GM23338 (cell line): Measurements from ENCODE around the gene APRT. TPM values are rescaled to one million over a fixed set of nuclear protein-coding genes. Genes with fewer than 3 reads are reported as not detected.

Experiments
- ATAC-seq: fragments of 200-7000 bp; cut with Tn5 transposase; 3 replicates; pipeline ENCODE4 v1.9.1; 2020
- DNase-seq: peaks from one replicate; pipeline ENCODE4 v3.0.0-alpha.2; 2015; ENCODE audit warnings: low spot score
- H2AFZ ChIP-seq: fragments of 200-600 bp; sonication (generic); 2 replicates; pipeline ENCODE4 v1.8.0; 2016; ENCODE audit warnings: antibody characterized with exemption, mild to moderate bottlenecking, moderate library complexity
- H3F3A ChIP-seq: fragments of 200-600 bp; sonication (generic); replicated peaks from 2 replicates; pipeline ENCODE4 v1.8.0; 2017; ENCODE audit warnings: antibody characterized with exemption, mixed run types, low read depth
- H3K27ac ChIP-seq: fragments of 200-600 bp; sonication (generic); 2 replicates; pipeline ENCODE4 v1.6.1; 2016; ENCODE audit warnings: low read depth
- H3K27me3 ChIP-seq: fragments of 200-600 bp; sonication (generic); 2 replicates; pipeline ENCODE4 v1.8.0; 2016; ENCODE audit warnings: mild to moderate bottlenecking, mixed run types, moderate library complexity; ENCODE audit not compliant: insufficient read depth
- H3K36me3 ChIP-seq: fragments of 200-600 bp; sonication (generic); 2 replicates; pipeline ENCODE4 v1.8.0; 2016; ENCODE audit warnings: mild to moderate bottlenecking; ENCODE audit not compliant: insufficient read depth
- H3K4me1 ChIP-seq: fragments of 200-600 bp; sonication (generic); 2 replicates; pipeline ENCODE4 v1.8.0; 2016; ENCODE audit warnings: mild to moderate bottlenecking, moderate library complexity; ENCODE audit not compliant: insufficient read depth
- H3K4me2 ChIP-seq: fragments of 200-600 bp; sonication (generic); 2 replicates; pipeline ENCODE4 v1.7.1; 2017; ENCODE audit warnings: mixed run types
- H3K4me3 ChIP-seq: fragments of 200-600 bp; sonication (generic); 2 replicates; pipeline ENCODE4 v1.6.1; 2016; ENCODE audit warnings: mixed run types
- H3K79me2 ChIP-seq: fragments of 200-600 bp; sonication (generic); replicated peaks from 2 replicates; pipeline ENCODE4 v1.8.0; 2017; ENCODE audit warnings: mild to moderate bottlenecking; ENCODE audit not compliant: insufficient read depth
- H3K9me2 ChIP-seq: fragments of 200-600 bp; sonication (generic); 2 replicates; pipeline ENCODE4 v1.8.0; 2017; ENCODE audit not compliant: insufficient read depth
- H4K20me1 ChIP-seq: fragments of 200-600 bp; sonication (generic); replicated peaks from 2 replicates; pipeline ENCODE4 v1.8.0; 2017; ENCODE audit warnings: mild to moderate bottlenecking; ENCODE audit not compliant: insufficient read depth
- H3K27ac Mint-ChIP-seq: 2 replicates; pipeline ENCODE4 v1.8.0; 2020; ENCODE audit warnings: inconsistent platforms, mild to moderate bottlenecking, moderate library complexity, mixed read lengths
- H3K27me3 Mint-ChIP-seq: 3 replicates; pipeline ENCODE4 v1.8.0; 2022; ENCODE audit warnings: low read depth, mild to moderate bottlenecking, moderate library complexity, mixed read lengths, inconsistent platforms; ENCODE audit not compliant: insufficient read depth, poor library complexity
- H3K36me3 Mint-ChIP-seq: 3 replicates; pipeline ENCODE4 v1.8.0; 2021; ENCODE audit warnings: low read depth, mild to moderate bottlenecking, inconsistent platforms, moderate library complexity, mixed read lengths
- H3K4me1 Mint-ChIP-seq: 3 replicates; pipeline ENCODE4 v1.8.0; 2020; ENCODE audit warnings: mild to moderate bottlenecking, inconsistent platforms, mixed read lengths
- H3K4me3 Mint-ChIP-seq: 3 replicates; pipeline ENCODE4 v1.8.0; 2021; ENCODE audit warnings: moderate library complexity, mild to moderate bottlenecking, inconsistent platforms, mixed read lengths
- H3K9me3 Mint-ChIP-seq: 3 replicates; pipeline ENCODE4 v1.8.0; 2020; ENCODE audit warnings: moderate library complexity, mild to moderate bottlenecking, inconsistent platforms, mixed read lengths
- EZH2phosphoT487 ChIP-seq: fragments of 200-600 bp; sonication (generic); IDR thresholded peaks from one replicate; pipeline ENCODE4 v1.8.1; 2018; ENCODE audit warnings: antibody characterized with exemption; ENCODE audit not compliant: unreplicated experiment
- JUNB ChIP-seq: IDR thresholded peaks from one replicate; pipeline ENCODE4 v1.6.1; 2016; ENCODE audit warnings: antibody characterized with exemption; ENCODE audit not compliant: unreplicated experiment
- NANOG ChIP-seq: IDR thresholded peaks from 2 replicates; pipeline ENCODE4 v1.6.1; 2016; ENCODE audit warnings: antibody characterized with exemption, borderline replicate concordance
- POLR2AphosphoS5 ChIP-seq: IDR thresholded peaks from 2 replicates; pipeline ENCODE4 v1.6.1; 2016; ENCODE audit warnings: antibody characterized with exemption, low read depth
- ZNF331 ChIP-seq: fragments of 250-450 bp; sonication (Bioruptor Pico); IDR thresholded peaks from 2 replicates; pipeline ENCODE4 v1.5.0; 2020; ENCODE audit warnings: low read depth, mild to moderate bottlenecking, moderate library complexity
- polyA plus RNA-seq: library from polyadenylated mRNA; unstranded; fragments of >200 nt; fragmentation: Nextera tagmentation; extraction: Ambion mirVana; gene quantifications from 2 replicates; pipeline ENCODE4 v1.2.1, GENCODE V29; 2016
- total RNA-seq: library from RNA; depleted of rRNA; stranded (reverse); fragments of >200 nt; shearing (Covaris generic); gene quantifications from 2 replicates; pipeline ENCODE4 v1.2.3, GENCODE V29; 2014
- TF ChIP-seq, protein P1 (sequence below): IDR thresholded peaks from 2 replicates; pipeline ENCODE4 v1.6.1; 2016; ENCODE audit warnings: antibody characterized with exemption
- TF ChIP-seq, protein P2 (sequence below): fragments of 250-450 bp; sonication (Bioruptor Pico); IDR thresholded peaks from 2 replicates; pipeline ENCODE4 v1.5.0; 2020; ENCODE audit warnings: mild to moderate bottlenecking, moderate library complexity
- TF ChIP-seq, protein P3 (sequence below), 2 experiments: fragments of 200-600 bp in 1 of 2; sonication (generic) in 1 of 2; conservative IDR thresholded peaks; 2 replicates each; pipeline versions ENCODE4 v1.5.1 to v1.6.1; 2016 to 2017; ENCODE audit warnings: antibody characterized with exemption in 2 of 2, low read depth in 2 of 2, mild to moderate bottlenecking in 2 of 2, moderate library complexity in 1 of 2
- TF ChIP-seq, protein P4 (sequence below): IDR thresholded peaks from one replicate; pipeline ENCODE4 v1.6.1; 2018; ENCODE audit warnings: antibody characterized with exemption; ENCODE audit not compliant: unreplicated experiment

Gene APRT
- total and polyA plus RNA-seq, 2 experiments from 2014 or later: 250 to 522 TPM

DNA sequence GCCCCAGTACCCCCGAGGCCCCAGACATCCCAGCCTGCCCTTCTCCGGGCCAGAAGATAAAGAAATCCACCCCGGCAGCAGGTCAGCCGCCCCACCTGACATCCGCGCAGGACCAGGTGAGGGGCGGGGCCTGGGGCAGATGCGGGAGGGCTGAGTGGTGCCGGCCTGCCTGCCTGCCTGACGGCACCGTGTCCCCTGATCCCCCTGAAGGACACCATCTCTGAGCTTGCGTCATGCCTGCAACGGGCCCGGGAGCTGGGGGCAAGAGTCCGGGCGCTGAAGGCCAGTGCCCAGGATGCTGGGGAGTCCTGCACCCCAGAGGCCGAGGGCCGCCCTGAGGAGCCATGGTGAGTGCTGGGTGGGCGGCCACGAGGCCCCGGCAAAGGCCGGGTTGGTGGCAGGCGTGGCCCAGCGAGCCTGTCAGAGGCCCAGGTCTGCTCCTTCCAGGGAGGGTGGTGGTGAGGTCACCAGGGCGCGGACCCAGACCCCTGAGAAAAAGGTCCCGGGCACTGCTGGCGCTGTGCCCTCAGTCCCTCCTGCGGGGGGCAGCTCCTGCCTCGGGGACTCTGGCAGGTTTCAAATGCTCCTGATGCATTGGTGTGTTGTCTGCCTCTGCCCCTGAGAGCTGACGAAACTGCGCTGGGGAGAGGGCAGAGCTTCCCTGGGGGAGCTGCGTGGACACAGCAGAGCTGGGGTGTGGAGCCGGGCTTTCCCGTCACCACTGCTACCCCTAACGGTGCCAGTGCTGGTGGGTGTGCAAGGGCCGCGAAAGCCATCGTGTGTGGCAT, 7.0 kb downstream of the APRT start (continued):
- TF ChIP-seq, protein P1, sequence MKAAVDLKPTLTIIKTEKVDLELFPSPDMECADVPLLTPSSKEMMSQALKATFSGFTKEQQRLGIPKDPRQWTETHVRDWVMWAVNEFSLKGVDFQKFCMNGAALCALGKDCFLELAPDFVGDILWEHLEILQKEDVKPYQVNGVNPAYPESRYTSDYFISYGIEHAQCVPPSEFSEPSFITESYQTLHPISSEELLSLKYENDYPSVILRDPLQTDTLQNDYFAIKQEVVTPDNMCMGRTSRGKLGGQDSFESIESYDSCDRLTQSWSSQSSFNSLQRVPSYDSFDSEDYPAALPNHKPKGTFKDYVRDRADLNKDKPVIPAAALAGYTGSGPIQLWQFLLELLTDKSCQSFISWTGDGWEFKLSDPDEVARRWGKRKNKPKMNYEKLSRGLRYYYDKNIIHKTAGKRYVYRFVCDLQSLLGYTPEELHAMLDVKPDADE: no peak

DNA sequence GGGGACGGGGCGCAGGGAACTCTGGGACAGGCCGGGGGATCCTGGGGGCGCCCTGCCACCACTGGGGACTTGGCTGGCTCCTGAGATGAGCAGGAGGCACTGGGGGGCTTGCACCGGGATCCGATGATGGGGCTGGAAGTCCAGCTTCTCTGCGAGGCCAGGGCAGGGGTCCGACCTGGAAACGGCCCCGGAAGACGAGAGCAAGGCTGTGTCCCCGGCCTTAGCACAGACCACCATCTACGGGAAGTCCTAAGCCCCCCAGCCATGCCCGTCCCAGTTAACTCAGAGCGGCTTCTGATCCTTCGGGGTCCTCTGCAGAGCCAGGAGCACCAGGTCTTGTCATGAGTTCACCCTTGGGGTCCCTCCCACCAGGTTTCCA, 7.6 kb downstream of the APRT start:
- H3K4me3 Mint-ChIP-seq: peak overlapping the region; percentile 85
- H3K4me1 ChIP-seq: no peaks in the 10 kb centered on the region
- H2AFZ ChIP-seq: no peak overlapping the region
- 0 out of 2 replicates have a peak overlapping the region, but pooled peaks have one; percentile 67 for H3K27ac Mint-ChIP-seq
- H3K36me3 Mint-ChIP-seq: peaks cover 56% of the 10 kb centered on the region
- DNase-seq: no peak
- peaks cover 13% of the 10 kb centered on the region; the same call in 1 of the 2 replicates for H3K36me3 ChIP-seq
- peaks cover 39% of the 10 kb centered on the region for H3K27me3 Mint-ChIP-seq
- peaks cover 4% of the 10 kb centered on the region; the same call in 1 of the 3 replicates for H3K9me3 Mint-ChIP-seq
- H3K9me2 ChIP-seq: no peaks in the 10 kb centered on the region
- no peaks in the 10 kb centered on the region; the same call in none of the 2 replicates for H4K20me1 ChIP-seq
- no peak for ATAC-seq
- peak overlapping the region; percentile 83 for H3K4me3 ChIP-seq
- peak overlapping the region; percentile 97 for H3K4me2 ChIP-seq
- no peaks in the 10 kb centered on the region for H3K4me1 Mint-ChIP-seq
- H3K27ac ChIP-seq: peak overlapping the region; percentile 74; the same call in 1 of the 2 replicates
- H3K79me2 ChIP-seq: peaks cover 11% of the 10 kb centered on the region
- peaks cover 47% of the 10 kb centered on the region for H3F3A ChIP-seq
- H3K27me3 ChIP-seq: no peaks in the 10 kb centered on the region
- TF ChIP-seq JUNB (no peak), EZH2phosphoT487 (no peak), NANOG (no peak), ZNF331 (CRISPR knock-in tag) (no peak), POLR2AphosphoS5 (no peak; the same call in 1 of the 2 replicates)
- TF ChIP-seq, protein P2, sequence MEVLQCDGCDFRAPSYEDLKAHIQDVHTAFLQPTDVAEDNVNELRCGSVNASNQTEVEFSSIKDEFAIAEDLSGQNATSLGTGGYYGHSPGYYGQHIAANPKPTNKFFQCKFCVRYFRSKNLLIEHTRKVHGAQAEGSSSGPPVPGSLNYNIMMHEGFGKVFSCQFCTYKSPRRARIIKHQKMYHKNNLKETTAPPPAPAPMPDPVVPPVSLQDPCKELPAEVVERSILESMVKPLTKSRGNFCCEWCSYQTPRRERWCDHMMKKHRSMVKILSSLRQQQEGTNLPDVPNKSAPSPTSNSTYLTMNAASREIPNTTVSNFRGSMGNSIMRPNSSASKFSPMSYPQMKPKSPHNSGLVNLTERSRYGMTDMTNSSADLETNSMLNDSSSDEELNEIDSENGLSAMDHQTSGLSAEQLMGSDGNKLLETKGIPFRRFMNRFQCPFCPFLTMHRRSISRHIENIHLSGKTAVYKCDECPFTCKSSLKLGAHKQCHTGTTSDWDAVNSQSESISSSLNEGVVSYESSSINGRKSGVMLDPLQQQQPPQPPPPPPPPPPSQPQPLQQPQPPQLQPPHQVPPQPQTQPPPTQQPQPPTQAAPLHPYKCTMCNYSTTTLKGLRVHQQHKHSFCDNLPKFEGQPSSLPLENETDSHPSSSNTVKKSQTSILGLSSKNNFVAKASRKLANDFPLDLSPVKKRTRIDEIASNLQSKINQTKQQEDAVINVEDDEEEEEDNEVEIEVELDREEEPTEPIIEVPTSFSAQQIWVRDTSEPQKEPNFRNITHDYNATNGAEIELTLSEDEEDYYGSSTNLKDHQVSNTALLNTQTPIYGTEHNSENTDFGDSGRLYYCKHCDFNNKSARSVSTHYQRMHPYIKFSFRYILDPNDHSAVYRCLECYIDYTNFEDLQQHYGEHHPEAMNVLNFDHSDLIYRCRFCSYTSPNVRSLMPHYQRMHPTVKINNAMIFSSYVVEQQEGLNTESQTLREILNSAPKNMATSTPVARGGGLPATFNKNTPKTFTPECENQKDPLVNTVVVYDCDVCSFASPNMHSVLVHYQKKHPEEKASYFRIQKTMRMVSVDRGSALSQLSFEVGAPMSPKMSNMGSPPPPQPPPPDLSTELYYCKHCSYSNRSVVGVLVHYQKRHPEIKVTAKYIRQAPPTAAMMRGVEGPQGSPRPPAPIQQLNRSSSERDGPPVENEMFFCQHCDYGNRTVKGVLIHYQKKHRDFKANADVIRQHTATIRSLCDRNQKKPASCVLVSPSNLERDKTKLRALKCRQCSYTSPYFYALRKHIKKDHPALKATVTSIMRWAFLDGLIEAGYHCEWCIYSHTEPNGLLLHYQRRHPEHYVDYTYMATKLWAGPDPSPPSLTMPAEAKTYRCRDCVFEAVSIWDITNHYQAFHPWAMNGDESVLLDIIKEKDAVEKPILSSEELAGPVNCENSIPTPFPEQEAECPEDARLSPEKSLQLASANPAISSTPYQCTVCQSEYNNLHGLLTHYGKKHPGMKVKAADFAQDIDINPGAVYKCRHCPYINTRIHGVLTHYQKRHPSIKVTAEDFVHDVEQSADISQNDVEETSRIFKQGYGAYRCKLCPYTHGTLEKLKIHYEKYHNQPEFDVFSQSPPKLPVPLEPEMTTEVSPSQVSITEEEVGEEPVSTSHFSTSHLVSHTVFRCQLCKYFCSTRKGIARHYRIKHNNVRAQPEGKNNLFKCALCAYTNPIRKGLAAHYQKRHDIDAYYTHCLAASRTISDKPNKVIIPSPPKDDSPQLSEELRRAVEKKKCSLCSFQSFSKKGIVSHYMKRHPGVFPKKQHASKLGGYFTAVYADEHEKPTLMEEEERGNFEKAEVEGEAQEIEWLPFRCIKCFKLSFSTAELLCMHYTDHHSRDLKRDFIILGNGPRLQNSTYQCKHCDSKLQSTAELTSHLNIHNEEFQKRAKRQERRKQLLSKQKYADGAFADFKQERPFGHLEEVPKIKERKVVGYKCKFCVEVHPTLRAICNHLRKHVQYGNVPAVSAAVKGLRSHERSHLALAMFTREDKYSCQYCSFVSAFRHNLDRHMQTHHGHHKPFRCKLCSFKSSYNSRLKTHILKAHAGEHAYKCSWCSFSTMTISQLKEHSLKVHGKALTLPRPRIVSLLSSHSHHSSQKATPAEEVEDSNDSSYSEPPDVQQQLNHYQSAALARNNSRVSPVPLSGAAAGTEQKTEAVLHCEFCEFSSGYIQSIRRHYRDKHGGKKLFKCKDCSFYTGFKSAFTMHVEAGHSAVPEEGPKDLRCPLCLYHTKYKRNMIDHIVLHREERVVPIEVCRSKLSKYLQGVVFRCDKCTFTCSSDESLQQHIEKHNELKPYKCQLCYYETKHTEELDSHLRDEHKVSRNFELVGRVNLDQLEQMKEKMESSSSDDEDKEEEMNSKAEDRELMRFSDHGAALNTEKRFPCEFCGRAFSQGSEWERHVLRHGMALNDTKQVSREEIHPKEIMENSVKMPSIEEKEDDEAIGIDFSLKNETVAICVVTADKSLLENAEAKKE: no peak
- TF ChIP-seq, protein P3, sequence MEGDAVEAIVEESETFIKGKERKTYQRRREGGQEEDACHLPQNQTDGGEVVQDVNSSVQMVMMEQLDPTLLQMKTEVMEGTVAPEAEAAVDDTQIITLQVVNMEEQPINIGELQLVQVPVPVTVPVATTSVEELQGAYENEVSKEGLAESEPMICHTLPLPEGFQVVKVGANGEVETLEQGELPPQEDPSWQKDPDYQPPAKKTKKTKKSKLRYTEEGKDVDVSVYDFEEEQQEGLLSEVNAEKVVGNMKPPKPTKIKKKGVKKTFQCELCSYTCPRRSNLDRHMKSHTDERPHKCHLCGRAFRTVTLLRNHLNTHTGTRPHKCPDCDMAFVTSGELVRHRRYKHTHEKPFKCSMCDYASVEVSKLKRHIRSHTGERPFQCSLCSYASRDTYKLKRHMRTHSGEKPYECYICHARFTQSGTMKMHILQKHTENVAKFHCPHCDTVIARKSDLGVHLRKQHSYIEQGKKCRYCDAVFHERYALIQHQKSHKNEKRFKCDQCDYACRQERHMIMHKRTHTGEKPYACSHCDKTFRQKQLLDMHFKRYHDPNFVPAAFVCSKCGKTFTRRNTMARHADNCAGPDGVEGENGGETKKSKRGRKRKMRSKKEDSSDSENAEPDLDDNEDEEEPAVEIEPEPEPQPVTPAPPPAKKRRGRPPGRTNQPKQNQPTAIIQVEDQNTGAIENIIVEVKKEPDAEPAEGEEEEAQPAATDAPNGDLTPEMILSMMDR (conservative IDR thresholded peaks at IDR 0.05; ENCODE audit: low read depth in 2 of 2): no peak
- TF ChIP-seq, protein P4, sequence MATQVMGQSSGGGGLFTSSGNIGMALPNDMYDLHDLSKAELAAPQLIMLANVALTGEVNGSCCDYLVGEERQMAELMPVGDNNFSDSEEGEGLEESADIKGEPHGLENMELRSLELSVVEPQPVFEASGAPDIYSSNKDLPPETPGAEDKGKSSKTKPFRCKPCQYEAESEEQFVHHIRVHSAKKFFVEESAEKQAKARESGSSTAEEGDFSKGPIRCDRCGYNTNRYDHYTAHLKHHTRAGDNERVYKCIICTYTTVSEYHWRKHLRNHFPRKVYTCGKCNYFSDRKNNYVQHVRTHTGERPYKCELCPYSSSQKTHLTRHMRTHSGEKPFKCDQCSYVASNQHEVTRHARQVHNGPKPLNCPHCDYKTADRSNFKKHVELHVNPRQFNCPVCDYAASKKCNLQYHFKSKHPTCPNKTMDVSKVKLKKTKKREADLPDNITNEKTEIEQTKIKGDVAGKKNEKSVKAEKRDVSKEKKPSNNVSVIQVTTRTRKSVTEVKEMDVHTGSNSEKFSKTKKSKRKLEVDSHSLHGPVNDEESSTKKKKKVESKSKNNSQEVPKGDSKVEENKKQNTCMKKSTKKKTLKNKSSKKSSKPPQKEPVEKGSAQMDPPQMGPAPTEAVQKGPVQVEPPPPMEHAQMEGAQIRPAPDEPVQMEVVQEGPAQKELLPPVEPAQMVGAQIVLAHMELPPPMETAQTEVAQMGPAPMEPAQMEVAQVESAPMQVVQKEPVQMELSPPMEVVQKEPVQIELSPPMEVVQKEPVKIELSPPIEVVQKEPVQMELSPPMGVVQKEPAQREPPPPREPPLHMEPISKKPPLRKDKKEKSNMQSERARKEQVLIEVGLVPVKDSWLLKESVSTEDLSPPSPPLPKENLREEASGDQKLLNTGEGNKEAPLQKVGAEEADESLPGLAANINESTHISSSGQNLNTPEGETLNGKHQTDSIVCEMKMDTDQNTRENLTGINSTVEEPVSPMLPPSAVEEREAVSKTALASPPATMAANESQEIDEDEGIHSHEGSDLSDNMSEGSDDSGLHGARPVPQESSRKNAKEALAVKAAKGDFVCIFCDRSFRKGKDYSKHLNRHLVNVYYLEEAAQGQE: no peak
- TF ChIP-seq, protein P1: no peak
